IMR-90 (cell line): ENCODE measurements around the gene TNFRSF4. TPM values are rescaled to one million over a fixed set of nuclear protein-coding genes. Genes with fewer than 3 reads are reported as not detected.

ENCODE experiments used
- ATAC-seq: fragments of 200-7000 bp; cut with Tn5 transposase; 2 replicates; pipeline ENCODE4 v1.9.1; 2020; ENCODE audit warnings: low read depth, mild to moderate bottlenecking, moderate library complexity
- BruUV-seq: library from RNA; stranded (reverse); fragments of 400-500 nt; replicated peaks from 2 replicates; lab custom pipeline; 2021; lab: Mats Ljungman, UMichigan
- CTCF ChIA-PET: fragments of 300-600 bp; formaldehyde crosslinking; extraction: SDS; loops from one replicate; lab custom pipeline; 2021; ENCODE audit warnings: antibody characterized with exemption; lab: Yijun Ruan, JAX
- POLR2A ChIA-PET: fragments of 300-600 bp; sonication (Branson Sonifier 250); formaldehyde crosslinking; loops from one replicate; lab custom pipeline; 2022; ENCODE audit warnings: antibody characterized with exemption; ENCODE audit not compliant: unreplicated experiment; lab: Charles Lee
- DNase-seq: peaks from one replicate; pipeline ENCODE4 v3.0.0; 2013
- H2AFZ ChIP-seq: replicated peaks from 2 replicates; pipeline ENCODE3; 2013; ENCODE audit warnings: low read length, mild to moderate bottlenecking; ENCODE audit not compliant: poor library complexity
- H2AK5ac ChIP-seq: 2 replicates; pipeline ENCODE4 v1.6.1; 2013; ENCODE audit warnings: low read depth, low read length, inconsistent platforms
- H2AK9ac ChIP-seq: replicated peaks from 2 replicates; pipeline ENCODE3; 2013; ENCODE audit warnings: mild to moderate bottlenecking, low read depth, low read length, moderate library complexity; ENCODE audit not compliant: poor library complexity
- H2BK120ac ChIP-seq: 2 replicates; pipeline ENCODE4 v1.6.1; 2013; ENCODE audit warnings: low read depth, low read length, inconsistent platforms
- H2BK15ac ChIP-seq: 3 replicates; pipeline ENCODE4 v1.6.1; 2013; ENCODE audit warnings: low read depth, low read length, inconsistent platforms
- H2BK20ac ChIP-seq: 2 replicates; pipeline ENCODE4 v1.6.1; 2013; ENCODE audit warnings: low read depth, mild to moderate bottlenecking, inconsistent platforms, low read length, moderate library complexity
- H2BK5ac ChIP-seq: 2 replicates; pipeline ENCODE4 v1.6.1; 2013; ENCODE audit warnings: mild to moderate bottlenecking, low read depth, low read length, inconsistent platforms; ENCODE audit not compliant: poor library complexity, severe bottlenecking
- H3K14ac ChIP-seq: replicated peaks from 2 replicates; pipeline ENCODE4 v1.6.1; 2013; ENCODE audit warnings: low read depth, low read length, inconsistent platforms
- H3K18ac ChIP-seq: 2 replicates; pipeline ENCODE4 v1.6.1; 2013; ENCODE audit warnings: low read depth, low read length, control low read depth
- H3K23ac ChIP-seq: 2 replicates; pipeline ENCODE4 v1.6.1; 2013; ENCODE audit warnings: low read depth, low read length, inconsistent platforms
- H3K27ac ChIP-seq: 2 replicates; pipeline ENCODE4 v1.5.1; 2013; ENCODE audit warnings: mild to moderate bottlenecking, control low read depth, low read length; ENCODE audit not compliant: insufficient read depth
- H3K27me3 ChIP-seq: 2 replicates; pipeline ENCODE4 v1.6.1; 2013; ENCODE audit warnings: low read length; ENCODE audit not compliant: control insufficient read depth, insufficient read depth
- H3K36me3 ChIP-seq: 2 replicates; pipeline ENCODE4 v1.6.1; 2013; ENCODE audit warnings: low read length, mixed read lengths; ENCODE audit not compliant: control insufficient read depth, insufficient read depth
- H3K4ac ChIP-seq: 2 replicates; pipeline ENCODE4 v1.6.1; 2013; ENCODE audit warnings: low read depth, low read length, inconsistent platforms
- H3K4me1 ChIP-seq: 2 replicates; pipeline ENCODE4 v1.6.1; 2013; ENCODE audit warnings: low read length, mixed read lengths; ENCODE audit not compliant: control insufficient read depth, insufficient read depth
- H3K4me2 ChIP-seq: 2 replicates; pipeline ENCODE4 v1.6.1; 2013; ENCODE audit warnings: low read depth, mild to moderate bottlenecking, control low read depth, low read length, moderate library complexity
- H3K4me3 ChIP-seq: 2 replicates; pipeline ENCODE4 v1.5.1; 2013; ENCODE audit warnings: low read depth, mild to moderate bottlenecking, control low read depth, low read length, moderate library complexity; ENCODE audit not compliant: insufficient read depth
- H3K56ac ChIP-seq: 2 replicates; pipeline ENCODE4 v1.6.1; 2013; ENCODE audit warnings: low read length, inconsistent platforms; ENCODE audit not compliant: insufficient read depth; ENCODE audit errors: extremely low read depth
- H3K79me1 ChIP-seq, 2 experiments: 2 replicates each; pipeline ENCODE4 v1.6.1; 2013; ENCODE audit warnings: low read length in 2 of 2, inconsistent platforms in 1 of 2, low read depth in 1 of 2
- H3K9ac ChIP-seq: 2 replicates; pipeline ENCODE4 v1.6.1; 2013; ENCODE audit warnings: low read depth, low read length, control low read depth
- H3K9me1 ChIP-seq: 2 replicates; pipeline ENCODE4 v1.6.1; 2013; ENCODE audit warnings: low read length, inconsistent platforms; ENCODE audit not compliant: insufficient read depth
- H3K9me3 ChIP-seq: 2 replicates; pipeline ENCODE4 v1.6.1; 2013; ENCODE audit warnings: low read length; ENCODE audit not compliant: control insufficient read depth, insufficient read depth
- H4K20me1 ChIP-seq: 2 replicates; pipeline ENCODE4 v1.6.1; 2013; ENCODE audit warnings: low read length, inconsistent platforms; ENCODE audit not compliant: insufficient read depth
- H4K5ac ChIP-seq: 2 replicates; pipeline ENCODE4 v1.6.1; 2013; ENCODE audit warnings: mild to moderate bottlenecking, low read depth, low read length, control low read depth
- H4K8ac ChIP-seq, 2 experiments: 2 replicates each; pipeline ENCODE4 v1.6.1; 2013; ENCODE audit warnings: low read depth in 2 of 2, low read length in 2 of 2, control low read depth in 1 of 2, inconsistent platforms in 1 of 2
- H4K91ac ChIP-seq: 2 replicates; pipeline ENCODE4 v1.6.1; 2013; ENCODE audit warnings: low read depth, low read length, inconsistent platforms; ENCODE audit not compliant: insufficient read depth
- CEBPB ChIP-seq: IDR thresholded peaks from 2 replicates; pipeline ENCODE4 v1.6.1; 2012; ENCODE audit warnings: low read depth, low read length, improper control_type of control experiment
- POLR2A ChIP-seq: IDR thresholded peaks from 2 replicates; pipeline ENCODE4 v1.6.1; 2012; ENCODE audit warnings: mild to moderate bottlenecking, low read depth, low read length
- WGBS, 2 experiments: methylation state at CpG; one replicate each; pipeline versions ENCODE4 v1.1.5 to v1.1.7; 2013; ENCODE audit warnings: missing lambda C conversion rate in 2 of 2; ENCODE audit not compliant: insufficient read length in 1 of 2; ENCODE audit errors: extremely low coverage in 2 of 2; 5-methylcytosine and 5-hydroxymethylcytosine counted together
- dilution Hi-C: fragments of 300-500 bp; cut with HindIII; formaldehyde crosslinking; loops from one replicate; pipeline ENCODE4 v1.14.3; 2018; ENCODE audit warnings: low sequenced_read_pairs; ENCODE audit not compliant: unreplicated experiment
- in situ Hi-C: fragments of 300-500 bp; cut with MboI; formaldehyde crosslinking; loops from 3 replicates; pipeline ENCODE4 v1.14.3; 2019; ENCODE audit warnings: low sequenced_read_pairs, inconsistent platforms, mixed read lengths
- intact Hi-C: fragments of 100-400 bp; cut with micrococcal nuclease; formaldehyde crosslinking; loops from 2 replicates; pipeline ENCODE4 v1.10.0; 2022
- polyA plus RNA-seq, 3 experiments: library from polyadenylated mRNA; depleted of rRNA; stranded (reverse); fragments of >200 nt; gene quantifications; 2 replicates each; pipeline ENCODE4 v1.2.3, GENCODE V29; 2012; ENCODE audit warnings: low replicate concordance in 1 of 3
- total RNA-seq: library from RNA; depleted of rRNA; stranded (reverse); fragments of >200 nt; gene quantifications from 2 replicates; pipeline ENCODE4 v1.2.3, GENCODE V29; 2012

TNFRSF4 gene
- total and polyA plus RNA-seq, 2 of the 4 experiments (the other 2 are of a cell fraction): 0.15 TPM; not detected in 1

DNA sequence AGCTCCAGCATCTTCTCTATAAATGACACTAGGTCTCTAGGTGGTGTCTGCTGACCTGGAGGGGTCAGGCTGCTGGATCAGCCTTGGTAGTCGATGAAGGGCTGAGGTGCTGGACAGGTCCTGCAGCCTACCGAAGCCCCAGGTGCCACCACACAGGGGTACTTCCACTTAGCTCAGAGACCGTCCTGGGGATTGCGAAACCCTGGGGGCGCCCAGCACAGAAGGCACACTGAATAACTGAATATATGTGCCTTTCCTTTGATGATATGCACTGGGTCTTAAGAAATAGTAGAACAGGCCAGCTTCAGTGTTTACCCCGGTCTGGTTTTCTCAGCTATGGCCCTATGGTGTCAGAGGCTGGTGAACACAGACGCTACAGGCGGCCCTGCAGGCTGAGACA, 48.8 kb upstream of the TNFRSF4 start:
- BruUV-seq: no TSS peak
- peaks cover 13% of the 10 kb centered on the region for H4K20me1 ChIP-seq
- H2BK120ac ChIP-seq: peak overlapping the region; percentile 99
- peaks cover 40% of the 10 kb centered on the region for H3K4me1 ChIP-seq
- no peak overlapping the region for H3K4me3 ChIP-seq
- no peak for DNase-seq
- H3K14ac ChIP-seq: peak overlapping the region; percentile 35
- ChIA-PET CTCF (no interaction called here), POLR2A (no interaction called here)
- no peaks in the 10 kb centered on the region for H3K27me3 ChIP-seq
- peak overlapping the region; percentile 36; the same call in 1 of the 2 replicates for H3K9ac ChIP-seq
- peaks cover 29% of the 10 kb centered on the region for H3K9me1 ChIP-seq
- peaks cover 30 to 73% of the 10 kb centered on the region in 2 experiments for H3K79me1 ChIP-seq
- H4K5ac ChIP-seq: peak overlapping the region; percentile 59; the same call in 1 of the 2 replicates
- intact Hi-C loops (loop anchor here (1.0 kb wide), 1 partner anchor 25 kb away; no protein-coding TSS in a partner anchor), in situ Hi-C loops (no loop called here), dilution Hi-C loops (no loop called here)
- WGBS, 2 experiments: 100% methylated on average over 1 of the region's 8 CpGs; no CpG with 5 or more reads in 1 of the 2 experiments
- ATAC-seq: no peak
- H2AK9ac ChIP-seq: no peak overlapping the region
- no peaks in the 10 kb centered on the region for H3K9me3 ChIP-seq
- peak overlapping the region; percentile 97 for H3K4ac ChIP-seq
- peak overlapping the region; percentile 85 for H2AK5ac ChIP-seq
- H2BK20ac ChIP-seq: peak overlapping the region; percentile 63
- peak overlapping the region; percentile 43 to 97; a peak in 3 of 4 replicates for H4K8ac ChIP-seq
- H3K18ac ChIP-seq: peak overlapping the region; percentile 75
- peak overlapping the region; percentile 100 for H2BK5ac ChIP-seq
- peak overlapping the region; percentile 98 for H3K27ac ChIP-seq
- peak overlapping the region; percentile 16; the same call in 2 of the 3 replicates for H2BK15ac ChIP-seq
- peak overlapping the region; percentile 52; the same call in 1 of the 2 replicates for H3K23ac ChIP-seq
- H3K36me3 ChIP-seq: peaks cover 57% of the 10 kb centered on the region
- no peak overlapping the region for H2AFZ ChIP-seq
- no peak overlapping the region for H3K4me2 ChIP-seq
- no peak for TF ChIP-seq POLR2A
- TF ChIP-seq CEBPB: peak; percentile 86
- peak overlapping the region; percentile 85 for H4K91ac ChIP-seq
- peak overlapping the region; percentile 53; the same call in 1 of the 2 replicates for H3K56ac ChIP-seq
